ENCODE data around the gene C2CD5.
"Not testable (repeated sequence)": the region's sequence is repeated elsewhere in the genome, so short reads cannot be mapped to it uniquely, and the experiment has no call there.

The C2CD5 gene

GRCh38 chr12:22457085-22457484 lies 87.3 kb downstream of the C2CD5 start:
- Histone ChIP-seq H3K4me3 (ENCODE audit: insufficient read depth, low read length, poor library complexity, severe bottlenecking) (no peak overlapping the region), H3K9me2 (replicated peaks; ENCODE audit: insufficient read depth, low read length) (no peaks in the 10 kb centered on the region), H3K27ac (ENCODE audit: low read depth, low read length) (no peak overlapping the region), H3F3A (ENCODE audit: insufficient read depth) (no peaks in the 10 kb centered on the region), H4K20me1 (ENCODE audit: low read depth, low read length) (no peaks in the 10 kb centered on the region), H3K36me3 (ENCODE audit: low read length) (no peaks in the 10 kb centered on the region; the same call in 1 of the 2 replicates), H3K79me2 (ENCODE audit: insufficient read depth, low read length) (no peaks in the 10 kb centered on the region), H3K9ac (ENCODE audit: low read length) (no peak overlapping the region), H3K4me2 (ENCODE audit: low read depth, low read length, poor library complexity, severe bottlenecking) (no peak overlapping the region), H2AFZ (ENCODE audit: low read depth, low read length, severe bottlenecking) (no peak overlapping the region), H3K9me3 (ENCODE audit: insufficient read depth, low read length) (no peaks in the 10 kb centered on the region), H3K27me3 (ENCODE audit: low read length) (no peaks in the 10 kb centered on the region)
- TF ChIP-seq CTCF (IDR thresholded peaks at IDR 0.05; ENCODE audit: insufficient read depth, low read length, poor library complexity, severe bottlenecking) (no peak), EZH2phosphoT487 (conservative IDR thresholded peaks at IDR 0.05; ENCODE audit: low read length) (no peak)

- no peaks in the 10 kb centered on the region for H3K27me3 ChIP-seq (ENCODE audit: low read length)
- no peak overlapping the region for H2AFZ ChIP-seq (ENCODE audit: low read depth, low read length, severe bottlenecking)
- H3K4me2 ChIP-seq (ENCODE audit: low read depth, low read length, poor library complexity, severe bottlenecking) = no peak overlapping the region
- no peaks in the 10 kb centered on the region for H3K9me3 ChIP-seq (ENCODE audit: insufficient read depth, low read length)
- H3K27ac ChIP-seq (ENCODE audit: low read depth, low read length) = no peak overlapping the region
- H3F3A ChIP-seq (ENCODE audit: insufficient read depth) = no peaks in the 10 kb centered on the region
- H3K9me2 ChIP-seq (replicated peaks; ENCODE audit: insufficient read depth, low read length) = no peaks in the 10 kb centered on the region
- no peaks in the 10 kb centered on the region; the same call in 1 of the 2 replicates for H3K36me3 ChIP-seq (ENCODE audit: low read length)
- H3K4me3 ChIP-seq (ENCODE audit: insufficient read depth, low read length, poor library complexity, severe bottlenecking) = no peak overlapping the region
- H3K9ac ChIP-seq (ENCODE audit: low read length) = no peak overlapping the region
- no peaks in the 10 kb centered on the region for H4K20me1 ChIP-seq (ENCODE audit: low read depth, low read length)
- H3K79me2 ChIP-seq (ENCODE audit: insufficient read depth, low read length) = no peaks in the 10 kb centered on the region
- TF ChIP-seq CTCF (IDR thresholded peaks at IDR 0.05; ENCODE audit: insufficient read depth, low read length, poor library complexity, severe bottlenecking) = no peak
- no peak for TF ChIP-seq EZH2phosphoT487 (conservative IDR thresholded peaks at IDR 0.05; ENCODE audit: low read length)
These were observed 90.8 kb downstream of the C2CD5 start for GRCh38 chr12:22453511-22453910.

GRCh38 chr12:22447223-22447622 lies 97.1 kb downstream of the C2CD5 start:
- Histone ChIP-seq H3K4me3 (ENCODE audit: insufficient read depth, low read length, poor library complexity, severe bottlenecking) (no peak overlapping the region), H3F3A (ENCODE audit: insufficient read depth) (no peaks in the 10 kb centered on the region), H3K79me2 (ENCODE audit: insufficient read depth, low read length) (no peaks in the 10 kb centered on the region), H3K27ac (ENCODE audit: low read depth, low read length) (no peak overlapping the region), H4K20me1 (ENCODE audit: low read depth, low read length) (no peaks in the 10 kb centered on the region), H3K9ac (ENCODE audit: low read length) (no peak overlapping the region), H3K9me2 (replicated peaks; ENCODE audit: insufficient read depth, low read length) (no peaks in the 10 kb centered on the region), H3K36me3 (ENCODE audit: low read length) (no peaks in the 10 kb centered on the region), H3K9me3 (ENCODE audit: insufficient read depth, low read length) (no peaks in the 10 kb centered on the region), H2AFZ (ENCODE audit: low read depth, low read length, severe bottlenecking) (no peak overlapping the region), H3K4me2 (ENCODE audit: low read depth, low read length, poor library complexity, severe bottlenecking) (no peak overlapping the region), H3K27me3 (ENCODE audit: low read length) (no peaks in the 10 kb centered on the region; the same call in 1 of the 2 replicates)
- TF ChIP-seq CTCF (IDR thresholded peaks at IDR 0.05; ENCODE audit: insufficient read depth, low read length, poor library complexity, severe bottlenecking) (no peak), EZH2phosphoT487 (conservative IDR thresholded peaks at IDR 0.05; ENCODE audit: low read length) (no peak)

GRCh38 chr12:22444317-22444665 lies 100.1 kb downstream of the C2CD5 start:
- not testable (repeated sequence) for H3K9me2 ChIP-seq (replicated peaks; ENCODE audit: insufficient read depth, low read length); H2AFZ ChIP-seq (ENCODE audit: low read depth, low read length, severe bottlenecking); H3K4me2 ChIP-seq (ENCODE audit: low read depth, low read length, poor library complexity, severe bottlenecking); H3K27me3 ChIP-seq (ENCODE audit: low read length); H3K9ac ChIP-seq (ENCODE audit: low read length); H3F3A ChIP-seq (ENCODE audit: insufficient read depth); H3K9me3 ChIP-seq (ENCODE audit: insufficient read depth, low read length); H3K36me3 ChIP-seq (ENCODE audit: low read length); H3K4me3 ChIP-seq (ENCODE audit: insufficient read depth, low read length, poor library complexity, severe bottlenecking); H3K79me2 ChIP-seq (ENCODE audit: insufficient read depth, low read length); H4K20me1 ChIP-seq (ENCODE audit: low read depth, low read length); H3K27ac ChIP-seq (ENCODE audit: low read depth, low read length)

Data from SU-DHL-6 (cell line).